Measurements from ENCODE around the gene SBNO2. TPM values are rescaled to one million over a fixed set of nuclear protein-coding genes. Genes with fewer than 3 reads are reported as not detected.

Gene SBNO2
- total and polyA plus RNA-seq, 9 of the 15 experiments (the other 6 are each of a cell fraction or from before 2014, with no cell fraction given): 0.01 to 46.2 (median 6.7) TPM

DNA sequence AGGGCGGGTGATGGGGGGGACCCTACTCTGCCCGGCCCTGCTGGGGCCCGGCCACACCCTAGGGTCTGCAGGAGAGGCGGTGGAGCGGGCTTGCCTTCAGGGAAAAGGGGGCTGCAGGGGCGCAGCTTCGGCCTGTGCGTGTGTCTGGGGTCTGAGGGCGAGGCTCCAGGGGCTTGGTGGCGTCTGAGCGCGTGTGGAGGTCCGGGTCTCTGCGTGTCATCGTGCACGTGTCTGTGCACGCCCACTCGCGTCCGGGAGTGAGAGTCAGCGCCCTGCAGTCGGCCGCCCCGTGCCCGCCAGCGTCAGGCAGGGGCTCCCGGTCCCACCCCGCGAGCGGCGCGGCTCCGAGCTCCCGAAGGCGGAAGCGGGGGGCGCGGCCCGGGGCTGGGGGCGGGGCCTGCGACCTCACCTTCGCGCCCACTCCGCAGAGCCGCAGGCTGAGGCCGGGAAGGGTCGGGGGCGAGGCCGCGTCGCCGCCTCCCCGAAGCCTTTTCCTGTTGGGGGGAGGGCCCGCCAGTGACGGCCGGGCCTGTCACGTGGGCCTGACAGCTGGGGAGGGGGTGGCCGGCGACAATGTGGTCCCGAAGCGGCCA is 107.2 kb downstream of the SBNO2 start, which contains the start of gene ARHGAP45 (continued):
- TF ChIP-seq, protein P1, sequence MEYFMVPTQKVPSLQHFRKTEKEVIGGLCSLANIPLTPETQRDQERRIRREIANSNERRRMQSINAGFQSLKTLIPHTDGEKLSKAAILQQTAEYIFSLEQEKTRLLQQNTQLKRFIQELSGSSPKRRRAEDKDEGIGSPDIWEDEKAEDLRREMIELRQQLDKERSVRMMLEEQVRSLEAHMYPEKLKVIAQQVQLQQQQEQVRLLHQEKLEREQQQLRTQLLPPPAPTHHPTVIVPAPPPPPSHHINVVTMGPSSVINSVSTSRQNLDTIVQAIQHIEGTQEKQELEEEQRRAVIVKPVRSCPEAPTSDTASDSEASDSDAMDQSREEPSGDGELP (CRISPR knock-in tag; IDR thresholded peaks at IDR 0.05; ENCODE audit: borderline replicate concordance): peak; percentile 81
- TF ChIP-seq FIP1L1 (IDR thresholded peaks at IDR 0.05; ENCODE audit: low read depth, low read length, poor library complexity, severe bottlenecking): peak; percentile 41
- 0 out of 2 replicates have a peak, but pooled peaks have one; percentile 6 for TF ChIP-seq CBX1 (IDR thresholded peaks at IDR 0.05; ENCODE audit: low read depth)
- TF ChIP-seq NCOA1 (IDR thresholded peaks at IDR 0.05; ENCODE audit: low read depth): no peak
- TF ChIP-seq, protein P2, sequence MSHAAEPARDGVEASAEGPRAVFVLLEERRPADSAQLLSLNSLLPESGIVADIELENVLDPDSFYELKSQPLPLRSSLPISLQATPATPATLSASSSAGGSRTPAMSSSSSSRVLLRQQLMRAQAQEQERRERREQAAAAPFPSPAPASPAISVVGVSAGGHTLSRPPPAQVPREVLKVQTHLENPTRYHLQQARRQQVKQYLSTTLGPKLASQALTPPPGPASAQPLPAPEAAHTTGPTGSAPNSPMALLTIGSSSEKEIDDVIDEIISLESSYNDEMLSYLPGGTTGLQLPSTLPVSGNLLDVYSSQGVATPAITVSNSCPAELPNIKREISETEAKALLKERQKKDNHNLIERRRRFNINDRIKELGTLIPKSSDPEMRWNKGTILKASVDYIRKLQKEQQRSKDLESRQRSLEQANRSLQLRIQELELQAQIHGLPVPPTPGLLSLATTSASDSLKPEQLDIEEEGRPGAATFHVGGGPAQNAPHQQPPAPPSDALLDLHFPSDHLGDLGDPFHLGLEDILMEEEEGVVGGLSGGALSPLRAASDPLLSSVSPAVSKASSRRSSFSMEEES (CRISPR knock-in tag; IDR thresholded peaks at IDR 0.05): 0 out of 2 replicates have a peak, but pooled peaks have one; percentile 17
- TF ChIP-seq MAZ (CRISPR knock-in tag; conservative IDR thresholded peaks at IDR 0.05 in 1 of 2, IDR thresholded peaks at IDR 0.05 in 1 of 2): peak in 1 of 2 experiments; percentile 50; a peak in 1 of 4 replicates
- no peak for TF ChIP-seq CBX5 (IDR thresholded peaks at IDR 0.05; ENCODE audit: borderline replicate concordance, low read depth)
- TF ChIP-seq MBD2 (IDR thresholded peaks at IDR 0.05; ENCODE audit: borderline replicate concordance, low read depth): no peak
- TF ChIP-seq TEAD4 (IDR thresholded peaks at IDR 0.05; ENCODE audit: low read length): no peak
- TF ChIP-seq TEAD4 (CRISPR knock-in tag; IDR thresholded peaks at IDR 0.05; ENCODE audit: borderline replicate concordance): no peak
- no peak for TF ChIP-seq ZNF408 (CRISPR knock-in tag; IDR thresholded peaks at IDR 0.05; ENCODE audit: low read depth)
- TF ChIP-seq FOXP1 (CRISPR knock-in tag; IDR thresholded peaks at IDR 0.05): 0 out of 2 replicates have a peak, but pooled peaks have one; percentile 67
- no peak for TF ChIP-seq SNIP1 (IDR thresholded peaks at IDR 0.05; ENCODE audit: low read depth)
- TF ChIP-seq, protein P3, sequence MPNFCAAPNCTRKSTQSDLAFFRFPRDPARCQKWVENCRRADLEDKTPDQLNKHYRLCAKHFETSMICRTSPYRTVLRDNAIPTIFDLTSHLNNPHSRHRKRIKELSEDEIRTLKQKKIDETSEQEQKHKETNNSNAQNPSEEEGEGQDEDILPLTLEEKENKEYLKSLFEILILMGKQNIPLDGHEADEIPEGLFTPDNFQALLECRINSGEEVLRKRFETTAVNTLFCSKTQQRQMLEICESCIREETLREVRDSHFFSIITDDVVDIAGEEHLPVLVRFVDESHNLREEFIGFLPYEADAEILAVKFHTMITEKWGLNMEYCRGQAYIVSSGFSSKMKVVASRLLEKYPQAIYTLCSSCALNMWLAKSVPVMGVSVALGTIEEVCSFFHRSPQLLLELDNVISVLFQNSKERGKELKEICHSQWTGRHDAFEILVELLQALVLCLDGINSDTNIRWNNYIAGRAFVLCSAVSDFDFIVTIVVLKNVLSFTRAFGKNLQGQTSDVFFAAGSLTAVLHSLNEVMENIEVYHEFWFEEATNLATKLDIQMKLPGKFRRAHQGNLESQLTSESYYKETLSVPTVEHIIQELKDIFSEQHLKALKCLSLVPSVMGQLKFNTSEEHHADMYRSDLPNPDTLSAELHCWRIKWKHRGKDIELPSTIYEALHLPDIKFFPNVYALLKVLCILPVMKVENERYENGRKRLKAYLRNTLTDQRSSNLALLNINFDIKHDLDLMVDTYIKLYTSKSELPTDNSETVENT (CRISPR knock-in tag; IDR thresholded peaks at IDR 0.05): peak; percentile 60; the same call in 1 of the 2 replicates
- TF ChIP-seq CHD4 (IDR thresholded peaks at IDR 0.05; ENCODE audit: insufficient read depth, insufficient replicate concordance, low read depth, low read length, poor library complexity, severe bottlenecking): no peak
- TF ChIP-seq, protein P4, sequence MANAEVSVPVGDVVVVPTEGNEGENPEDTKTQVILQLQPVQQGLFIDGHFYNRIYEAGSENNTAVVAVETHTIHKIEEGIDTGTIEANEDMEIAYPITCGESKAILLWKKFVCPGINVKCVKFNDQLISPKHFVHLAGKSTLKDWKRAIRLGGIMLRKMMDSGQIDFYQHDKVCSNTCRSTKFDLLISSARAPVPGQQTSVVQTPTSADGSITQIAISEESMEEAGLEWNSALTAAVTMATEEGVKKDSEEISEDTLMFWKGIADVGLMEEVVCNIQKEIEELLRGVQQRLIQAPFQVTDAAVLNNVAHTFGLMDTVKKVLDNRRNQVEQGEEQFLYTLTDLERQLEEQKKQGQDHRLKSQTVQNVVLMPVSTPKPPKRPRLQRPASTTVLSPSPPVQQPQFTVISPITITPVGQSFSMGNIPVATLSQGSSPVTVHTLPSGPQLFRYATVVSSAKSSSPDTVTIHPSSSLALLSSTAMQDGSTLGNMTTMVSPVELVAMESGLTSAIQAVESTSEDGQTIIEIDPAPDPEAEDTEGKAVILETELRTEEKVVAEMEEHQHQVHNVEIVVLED (CRISPR knock-in tag; IDR thresholded peaks at IDR 0.05): no peak
- TF ChIP-seq, protein P5, sequence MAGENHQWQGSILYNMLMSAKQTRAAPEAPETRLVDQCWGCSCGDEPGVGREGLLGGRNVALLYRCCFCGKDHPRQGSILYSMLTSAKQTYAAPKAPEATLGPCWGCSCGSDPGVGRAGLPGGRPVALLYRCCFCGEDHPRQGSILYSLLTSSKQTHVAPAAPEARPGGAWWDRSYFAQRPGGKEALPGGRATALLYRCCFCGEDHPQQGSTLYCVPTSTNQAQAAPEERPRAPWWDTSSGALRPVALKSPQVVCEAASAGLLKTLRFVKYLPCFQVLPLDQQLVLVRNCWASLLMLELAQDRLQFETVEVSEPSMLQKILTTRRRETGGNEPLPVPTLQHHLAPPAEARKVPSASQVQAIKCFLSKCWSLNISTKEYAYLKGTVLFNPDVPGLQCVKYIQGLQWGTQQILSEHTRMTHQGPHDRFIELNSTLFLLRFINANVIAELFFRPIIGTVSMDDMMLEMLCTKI (IDR thresholded peaks at IDR 0.05; ENCODE audit: partially characterized antibody): no peak
- TF ChIP-seq, protein P6, sequence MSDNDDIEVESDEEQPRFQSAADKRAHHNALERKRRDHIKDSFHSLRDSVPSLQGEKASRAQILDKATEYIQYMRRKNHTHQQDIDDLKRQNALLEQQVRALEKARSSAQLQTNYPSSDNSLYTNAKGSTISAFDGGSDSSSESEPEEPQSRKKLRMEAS (CRISPR knock-in tag; IDR thresholded peaks at IDR 0.05): peak; percentile 68
- no peak for TF ChIP-seq ZNF41 (CRISPR knock-in tag; conservative IDR thresholded peaks at IDR 0.05)
